Adipocyte (in vitro differentiated cells): ENCODE results near the gene ZNF334.

ENCODE experiments used
- DNase-seq: peaks from one replicate; pipeline ENCODE4 v3.0.0-alpha.2; 2015; ENCODE audit warnings: low read depth
- H3K27me3 ChIP-seq: replicated peaks from 2 replicates; pipeline ENCODE4 v1.7.0; 2013; ENCODE audit warnings: mild to moderate bottlenecking, low read length, moderate library complexity; ENCODE audit not compliant: control insufficient read depth, insufficient read depth
- H3K36me3 ChIP-seq: 2 replicates; pipeline ENCODE4 v1.7.0; 2013; ENCODE audit warnings: low read length, mild to moderate bottlenecking, moderate library complexity; ENCODE audit not compliant: control insufficient read depth, insufficient read depth, severe bottlenecking
- H3K4me1 ChIP-seq: 2 replicates; pipeline ENCODE4 v1.7.0; 2013; ENCODE audit warnings: mild to moderate bottlenecking, low read length, moderate library complexity; ENCODE audit not compliant: control insufficient read depth, insufficient read depth
- H3K4me3 ChIP-seq: 2 replicates; pipeline ENCODE4 v1.7.0; 2013; ENCODE audit warnings: mild to moderate bottlenecking, low read length, moderate library complexity
- H3K9ac ChIP-seq: 2 replicates; pipeline ENCODE4 v1.7.0; 2013; ENCODE audit warnings: mild to moderate bottlenecking, low read length, moderate library complexity
- H3K9me3 ChIP-seq: 2 replicates; pipeline ENCODE4 v1.7.0; 2013; ENCODE audit warnings: mild to moderate bottlenecking, low read length, moderate library complexity; ENCODE audit not compliant: control insufficient read depth

Gene ZNF334

DNA sequence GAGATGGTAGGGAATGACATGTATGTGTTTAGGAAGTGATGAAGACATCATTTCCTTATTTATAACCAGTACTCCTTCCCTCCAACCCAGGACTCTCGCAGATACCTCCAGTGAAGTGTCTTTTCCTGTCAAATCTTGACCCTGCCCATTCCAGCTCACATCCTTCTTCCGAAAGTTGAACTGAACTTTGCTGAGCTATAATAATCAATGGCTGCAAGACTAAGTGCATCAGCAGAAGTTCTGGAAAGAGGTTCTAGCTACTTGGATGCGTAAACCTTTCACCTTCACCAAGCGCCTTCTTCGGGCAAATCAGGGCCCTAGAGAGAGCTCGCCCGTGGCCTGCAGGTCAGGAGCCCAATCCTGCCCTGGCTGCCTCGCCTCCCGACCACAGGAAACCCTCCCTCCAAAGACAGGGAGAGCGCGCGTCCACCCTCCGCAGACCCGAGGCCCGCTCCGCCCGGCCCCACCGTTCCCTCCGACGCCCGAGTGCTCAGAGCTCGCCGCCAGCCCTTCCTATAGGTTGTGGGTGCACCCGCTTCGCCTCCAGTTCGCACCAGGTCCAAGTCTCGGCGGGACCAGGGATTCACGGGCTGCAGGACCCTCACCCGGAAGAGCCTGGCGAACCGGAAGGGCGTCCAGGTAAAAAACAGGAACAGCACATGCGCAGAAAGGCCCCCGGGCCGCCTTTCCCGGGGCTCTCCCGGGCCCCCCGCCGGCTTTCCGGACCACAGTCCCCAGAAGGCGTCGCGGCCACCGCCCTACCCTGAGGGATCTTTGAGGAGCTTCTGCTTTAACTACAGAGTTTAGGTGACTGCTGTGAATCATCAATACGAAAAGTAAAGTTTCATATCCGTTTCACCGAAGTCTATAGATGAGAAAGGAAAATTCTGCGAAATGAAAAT, at the start of gene ZNF334:
Gene ZNF334, minus strand, starts transcription at position 617 of the 902 bp plus-strand sequence. CDS start 1,457 bp downstream, outside the sequence.
- peak; percentile 76 for DNase-seq
- H3K27me3 ChIP-seq, result peaks cover 9% of the 10 kb centered on the region

DNA sequence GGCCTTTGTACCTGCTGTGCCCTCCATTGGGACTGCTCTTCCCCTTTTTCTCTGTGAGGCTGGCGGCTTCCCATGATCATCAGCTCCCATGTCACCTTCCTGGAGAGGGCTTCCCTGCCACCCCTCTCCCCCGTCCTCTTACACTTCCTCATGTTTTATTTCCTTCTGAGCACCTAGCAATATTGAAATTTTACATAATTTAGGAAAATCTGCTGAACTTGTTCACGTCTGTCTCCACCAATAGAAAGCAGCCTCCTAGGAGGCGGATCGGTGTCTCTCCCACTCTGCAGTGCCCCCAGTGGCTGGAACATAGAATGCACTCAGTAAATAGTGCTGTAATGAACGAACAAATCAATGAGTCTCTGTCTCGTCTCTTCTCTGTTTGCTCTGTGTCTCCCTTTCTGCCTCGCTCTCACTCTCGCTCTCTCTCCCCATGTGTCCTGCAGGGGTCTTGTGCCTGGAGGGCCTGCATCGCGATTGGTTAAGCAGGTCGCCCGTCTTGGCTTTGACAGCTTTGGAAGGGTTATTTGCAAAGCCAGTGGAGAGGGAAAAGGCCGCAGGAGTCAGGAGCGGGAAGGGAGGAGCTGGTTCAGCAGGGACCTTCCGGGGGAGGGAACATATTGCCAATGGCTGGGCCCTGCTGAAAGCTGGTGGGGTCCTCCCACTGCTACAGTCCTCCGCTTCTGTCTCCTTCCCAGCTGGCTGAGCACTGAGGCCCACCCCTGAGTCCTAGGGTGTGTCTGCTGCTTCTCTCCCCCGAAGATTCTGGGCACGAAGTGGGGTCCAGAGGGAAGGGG, 49.2 kb upstream of the ZNF334 start:
- DNase-seq, result peak; percentile 73
- H3K9ac ChIP-seq, result peak overlapping the region; percentile 66
- H3K9me3 ChIP-seq, result no peaks in the 10 kb centered on the region
- H3K4me3 ChIP-seq, result peak overlapping the region; percentile 69
- H3K36me3 ChIP-seq, result no peaks in the 10 kb centered on the region
- H3K27me3 ChIP-seq, result no peaks in the 10 kb centered on the region
- H3K4me1 ChIP-seq, result peaks cover 30% of the 10 kb centered on the region

More for the DNA sequence above, at the start of gene ZNF334:
- no peaks in the 10 kb centered on the region for H3K9me3 ChIP-seq
- peak within 1 kb of the TSS; percentile 82 for H3K9ac ChIP-seq
- peak within 1 kb of the TSS; percentile 92 for H3K4me3 ChIP-seq
- H3K36me3 ChIP-seq, result no peaks in the 10 kb centered on the region
- H3K4me1 ChIP-seq, result peaks cover 5% of the 10 kb centered on the region

DNA sequence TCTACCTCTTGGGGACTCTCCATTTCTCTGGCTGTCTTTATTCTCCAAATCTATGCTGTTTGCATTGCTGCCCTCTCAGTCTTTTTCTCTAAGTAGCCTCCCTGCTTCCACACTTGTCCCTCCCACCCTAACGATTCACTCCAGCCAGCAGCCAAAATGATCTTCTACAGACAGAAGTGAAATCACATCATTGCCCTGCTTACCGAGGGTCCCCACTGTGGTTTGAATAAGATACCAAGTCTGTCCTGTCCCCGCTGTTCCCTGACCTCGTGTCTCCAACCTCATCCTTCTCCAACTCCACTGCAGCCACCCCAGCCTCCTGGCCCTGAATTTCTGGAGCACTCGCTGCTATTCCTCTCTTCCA, 48.6 kb upstream of the ZNF334 start:
- H3K36me3 ChIP-seq, result no peaks in the 10 kb centered on the region
- H3K27me3 ChIP-seq, result no peaks in the 10 kb centered on the region
- no peaks in the 10 kb centered on the region for H3K9me3 ChIP-seq
- DNase-seq, result no peak
- H3K4me1 ChIP-seq, result peaks cover 35% of the 10 kb centered on the region
- peak overlapping the region; percentile 69 for H3K4me3 ChIP-seq
- peak overlapping the region; percentile 66 for H3K9ac ChIP-seq

DNA sequence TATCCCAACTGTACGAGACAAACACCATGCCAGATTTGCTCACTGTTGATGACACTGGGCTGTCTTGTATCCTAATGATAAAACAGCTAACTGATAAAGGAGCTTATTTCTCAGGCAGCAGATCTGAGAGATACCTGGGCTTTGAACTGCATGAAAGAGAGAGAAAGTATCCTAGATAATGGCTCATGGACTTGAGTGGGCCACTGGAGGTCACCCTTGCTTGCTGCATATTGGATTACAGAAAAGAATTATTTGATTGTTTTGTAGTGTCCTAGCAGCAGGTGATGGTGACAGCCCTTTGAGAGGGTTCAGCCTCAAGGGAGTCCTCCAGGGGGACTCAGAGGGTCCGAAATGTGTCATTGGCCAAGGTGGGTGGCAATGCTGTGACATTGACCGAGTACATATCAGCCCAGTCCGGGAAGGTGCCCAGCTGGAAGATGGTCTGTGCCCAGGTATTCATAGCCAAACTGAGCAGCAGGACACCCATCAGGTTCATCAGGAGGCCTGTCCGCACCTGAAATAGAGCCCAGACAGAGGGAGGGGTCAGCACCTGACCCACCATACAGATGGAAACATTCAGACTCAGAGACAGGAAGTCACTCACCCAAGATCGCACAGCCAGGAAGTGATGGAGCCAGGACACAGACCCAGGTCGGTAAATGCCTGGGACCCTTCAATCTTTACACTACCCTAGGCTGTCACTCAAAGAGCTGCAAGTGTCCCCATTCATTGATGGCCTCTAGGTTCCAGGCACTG, 46.5 kb upstream of the ZNF334 start:
- Histone ChIP-seq H3K4me1 (peaks cover 38% of the 10 kb centered on the region), H3K36me3 (no peaks in the 10 kb centered on the region)
- no peak for DNase-seq

DNA sequence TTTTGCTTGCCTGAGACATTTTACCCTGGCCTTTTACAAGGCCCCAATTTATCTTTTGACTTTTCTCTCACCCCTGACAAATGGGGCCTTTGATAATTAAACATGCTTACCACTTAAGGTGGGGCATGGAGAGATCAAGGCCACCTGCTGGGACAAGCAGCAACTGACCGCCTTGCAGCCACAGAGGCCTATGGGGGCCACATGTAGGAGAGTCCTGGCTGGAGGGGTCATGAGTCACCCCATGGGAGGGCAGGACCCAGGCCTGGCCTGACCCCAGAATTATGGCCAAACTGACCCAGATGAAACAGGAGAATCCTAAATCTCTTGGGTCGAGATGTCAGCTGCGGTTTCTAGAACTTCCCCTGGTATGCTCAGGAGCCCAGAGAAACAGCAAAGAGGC, 45.6 kb upstream of the ZNF334 start:
- Histone ChIP-seq H3K4me1 (peaks cover 38% of the 10 kb centered on the region), H3K9ac (peak overlapping the region; percentile 15), H3K27me3 (no peaks in the 10 kb centered on the region), H3K9me3 (no peaks in the 10 kb centered on the region), H3K4me3 (no peak overlapping the region), H3K36me3 (no peaks in the 10 kb centered on the region)
- DNase-seq, result no peak

More for the DNA sequence above, 46.5 kb upstream of the ZNF334 start:
- Histone ChIP-seq H3K9me3 (no peaks in the 10 kb centered on the region), H3K27me3 (no peaks in the 10 kb centered on the region), H3K4me3 (no peak overlapping the region), H3K9ac (no peak overlapping the region)

DNA sequence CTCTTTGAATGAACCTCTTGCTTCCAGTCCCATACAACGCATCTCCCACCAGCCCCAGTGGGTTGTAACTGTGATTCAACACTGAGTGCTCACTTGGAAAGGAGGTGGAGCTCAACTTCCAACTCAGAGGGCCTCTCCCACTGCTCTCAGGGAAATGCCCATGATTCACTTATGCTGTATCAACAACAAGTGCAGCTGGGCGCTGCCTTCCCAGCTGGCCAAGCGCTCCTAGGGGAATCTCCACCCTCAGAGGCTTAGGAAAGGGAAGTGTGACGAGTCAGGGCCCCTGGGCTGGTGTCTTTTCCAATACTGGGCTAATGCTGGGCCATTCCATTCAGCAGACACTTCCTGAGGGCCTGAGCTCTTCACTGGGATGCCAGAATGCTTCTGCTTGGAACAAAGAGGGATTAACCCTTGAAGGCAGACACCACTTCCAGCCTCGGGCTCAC, 45.2 kb upstream of the ZNF334 start:
- Histone ChIP-seq H3K4me3 (no peak overlapping the region), H3K9ac (peak overlapping the region; percentile 15), H3K4me1 (peaks cover 38% of the 10 kb centered on the region), H3K9me3 (no peaks in the 10 kb centered on the region), H3K27me3 (no peaks in the 10 kb centered on the region), H3K36me3 (no peaks in the 10 kb centered on the region)
- DNase-seq, result peak; percentile 51

DNA sequence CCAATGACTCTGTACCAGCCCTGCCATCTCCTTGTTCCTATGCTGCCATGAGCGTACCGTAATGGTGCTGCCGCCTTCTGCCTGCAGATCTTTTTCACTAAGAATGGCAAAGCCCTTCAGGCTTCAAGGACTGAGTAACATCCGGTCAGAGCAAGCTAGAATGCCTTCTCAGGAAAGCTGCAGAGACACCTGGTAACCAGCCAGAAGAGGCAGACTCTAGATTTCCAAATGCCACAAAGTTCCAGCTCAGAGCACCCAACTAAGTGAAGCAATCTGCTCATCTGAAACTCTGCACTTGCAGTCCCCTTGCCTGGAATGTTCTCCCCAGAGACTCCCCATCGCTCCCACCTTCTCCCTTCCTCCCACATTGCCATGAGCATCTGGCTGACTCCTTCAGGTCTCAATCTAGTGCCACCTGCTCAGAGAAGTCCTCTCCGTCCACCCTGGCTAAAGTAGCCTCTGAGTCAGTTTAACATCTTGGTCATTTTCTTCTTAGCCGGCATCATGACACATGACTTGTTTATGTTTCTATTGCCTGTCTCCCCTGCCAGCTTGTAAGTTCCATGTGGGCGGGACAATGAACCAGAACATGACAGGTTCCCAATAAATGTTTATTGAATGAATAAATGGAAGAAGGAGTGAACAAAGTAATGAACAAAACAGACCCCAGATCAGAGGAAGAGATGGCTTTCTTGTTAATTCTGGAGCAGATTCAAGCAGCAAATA, 44.0 kb upstream of the ZNF334 start:
- no peak overlapping the region for H3K4me3 ChIP-seq
- no peaks in the 10 kb centered on the region for H3K36me3 ChIP-seq
- no peak overlapping the region for H3K9ac ChIP-seq
- H3K4me1 ChIP-seq, result peaks cover 33% of the 10 kb centered on the region
- peak; percentile 43 for DNase-seq
- H3K9me3 ChIP-seq, result no peaks in the 10 kb centered on the region
- no peaks in the 10 kb centered on the region for H3K27me3 ChIP-seq

DNA sequence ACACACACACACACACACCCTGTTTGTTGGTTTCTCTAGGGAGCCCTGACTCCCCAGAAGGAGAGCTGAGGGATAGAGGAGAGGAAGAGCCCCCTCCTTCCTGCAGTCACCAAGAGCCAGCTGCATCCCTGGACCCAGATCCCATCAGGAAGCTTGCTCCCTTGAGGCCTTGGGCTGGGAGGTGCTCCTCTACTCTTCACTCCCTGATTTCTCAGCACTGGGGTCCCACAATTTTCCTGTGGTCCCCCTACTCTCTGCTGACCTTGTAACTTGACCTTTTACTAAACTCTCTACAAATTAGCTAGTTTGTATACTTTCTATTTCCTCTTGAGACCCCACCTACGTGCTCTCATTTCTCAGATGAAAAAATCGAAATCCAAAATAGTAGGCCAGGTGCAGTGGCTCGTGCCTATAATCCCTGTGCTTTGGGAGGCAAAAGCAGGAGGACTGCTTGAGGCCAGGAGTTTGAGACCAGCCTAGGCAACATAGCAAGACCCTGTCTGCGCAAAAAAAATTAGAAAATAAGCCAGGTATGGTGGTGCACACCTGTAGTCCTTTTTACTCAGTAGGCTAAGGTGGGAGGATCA, 42.1 kb upstream of the ZNF334 start:
- no peak for DNase-seq
- no peak overlapping the region for H3K4me3 ChIP-seq
- no peak overlapping the region for H3K9ac ChIP-seq
- no peaks in the 10 kb centered on the region for H3K36me3 ChIP-seq
- H3K9me3 ChIP-seq, result no peaks in the 10 kb centered on the region
- peaks cover 27% of the 10 kb centered on the region for H3K4me1 ChIP-seq
- no peaks in the 10 kb centered on the region for H3K27me3 ChIP-seq

DNA sequence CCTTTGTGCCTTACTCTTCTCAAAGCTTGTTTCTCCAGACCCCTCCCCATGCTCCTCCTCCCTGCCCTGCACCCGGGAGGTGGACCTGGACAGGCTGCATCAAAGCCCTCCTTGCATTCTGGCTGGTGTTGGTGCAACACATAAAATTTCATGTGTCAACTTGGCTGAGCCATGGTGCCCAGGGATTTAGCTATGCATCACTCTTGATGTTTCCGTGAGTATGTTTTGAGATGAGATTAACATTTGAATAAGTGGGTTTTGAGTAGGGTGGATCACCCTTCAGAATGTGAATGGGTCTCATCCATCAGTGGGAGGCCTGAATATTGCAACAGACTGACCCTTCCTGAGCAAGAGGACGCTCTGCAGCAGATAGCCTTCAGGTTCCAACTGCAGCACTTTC, 41.5 kb upstream of the ZNF334 start:
- H3K27me3 ChIP-seq, result no peaks in the 10 kb centered on the region

DNA sequence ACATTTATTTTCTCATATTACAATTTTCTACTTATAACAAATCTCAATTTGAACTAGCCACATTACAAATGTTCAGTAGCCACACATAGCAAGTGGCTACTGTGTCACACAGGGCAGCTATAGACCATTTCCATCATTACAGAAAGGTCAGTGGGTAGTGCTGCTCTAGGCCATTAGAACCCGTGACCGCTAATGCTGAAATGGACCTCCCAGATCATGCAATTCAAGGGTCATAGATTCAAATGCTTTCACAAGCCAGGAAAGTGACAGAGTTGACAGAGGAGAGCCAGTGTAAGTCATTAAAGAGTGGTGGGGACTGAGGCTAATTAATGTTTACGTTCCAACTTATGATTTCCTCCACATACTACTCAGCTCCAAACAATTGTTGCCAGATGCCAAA, 40.6 kb upstream of the ZNF334 start:
- Histone ChIP-seq H3K4me3 (no peak overlapping the region), H3K9ac (no peak overlapping the region), H3K27me3 (no peaks in the 10 kb centered on the region), H3K36me3 (no peaks in the 10 kb centered on the region), H3K4me1 (peaks cover 21% of the 10 kb centered on the region), H3K9me3 (no peaks in the 10 kb centered on the region)
- DNase-seq, result no peak

More for the DNA sequence above, 41.5 kb upstream of the ZNF334 start:
- Histone ChIP-seq H3K36me3 (no peaks in the 10 kb centered on the region), H3K9me3 (no peaks in the 10 kb centered on the region), H3K4me3 (no peak overlapping the region), H3K9ac (no peak overlapping the region), H3K4me1 (peaks cover 27% of the 10 kb centered on the region)
- DNase-seq, result no peak
